ENCODE data around the gene C1orf53.

DNA sequence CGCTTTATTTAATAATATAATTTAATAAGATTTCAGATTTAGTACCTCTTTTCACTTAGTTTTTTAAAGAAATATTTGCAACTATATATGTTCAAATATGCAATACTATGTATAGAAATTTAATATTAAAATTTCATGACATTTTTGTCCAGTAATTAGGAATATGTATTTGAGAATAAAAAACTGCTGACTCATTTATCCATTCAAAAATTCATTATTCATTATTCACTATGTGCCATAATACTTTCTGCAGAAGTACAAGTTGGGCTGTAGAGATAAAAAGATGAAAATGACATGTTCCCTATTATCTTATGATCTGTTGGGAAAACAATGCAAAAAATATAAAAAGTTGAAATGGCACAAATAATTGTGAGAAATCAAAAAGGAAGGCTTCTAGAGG, 3.4 kb upstream of the C1orf53 start:
- TF ChIP-seq TAF1 (IDR thresholded peaks at IDR 0.05; ENCODE audit: borderline replicate concordance, insufficient read depth, low read length) (no peak), FOXP2 (optimal IDR thresholded peaks at IDR 0.05; ENCODE audit: borderline replicate concordance, extremely low read depth, extremely low read length, insufficient read depth) (no peak), SIN3A (IDR thresholded peaks at IDR 0.05; ENCODE audit: borderline replicate concordance, insufficient read depth, low read length) (no peak), REST (IDR thresholded peaks at IDR 0.05; ENCODE audit: insufficient read depth in 1 of 2, low read depth in 2 of 2, low read length in 2 of 2) (no peak)
